Keratinocyte (primary cell): ENCODE results near the gene OR5B12. TPM values are rescaled to one million over a fixed set of nuclear protein-coding genes. Genes with fewer than 3 reads are reported as not detected.

Experiments used
- DNase-seq: peaks from one replicate; pipeline ENCODE4 v3.0.0-alpha.2; 2011; ENCODE audit warnings: low read depth, missing footprints, low spot score
- FAIRE-seq: peaks from 2 replicates; lab custom pipeline; 2011; peaks lifted over from hg19 to GRCh38; lab: Jason Lieb, UNC
- H2AFZ ChIP-seq: 2 replicates; pipeline ENCODE4 v1.6.0; 2012; ENCODE audit warnings: low read length, control low read depth, inconsistent platforms; ENCODE audit not compliant: control insufficient read depth
- H3K27ac ChIP-seq: 2 replicates; pipeline ENCODE4 v1.5.1; 2011; ENCODE audit warnings: low read length; ENCODE audit not compliant: control insufficient read depth, insufficient read depth
- H3K27me3 ChIP-seq: 3 replicates; pipeline ENCODE4 v1.6.0; 2011; ENCODE audit warnings: low read length; ENCODE audit not compliant: control insufficient read depth, insufficient read depth; ENCODE audit errors: extremely low read depth
- H3K36me3 ChIP-seq, 2 experiments: 2 replicates in 1 of 2; 3 replicates in 1 of 2; pipeline ENCODE4 v1.5.1; 2011; ENCODE audit warnings: low read length in 2 of 2, mild to moderate bottlenecking in 1 of 2; ENCODE audit not compliant: control insufficient read depth in 2 of 2, insufficient read depth in 2 of 2; ENCODE audit errors: extremely low read depth in 1 of 2
- H3K4me1 ChIP-seq: 3 replicates; pipeline ENCODE4 v1.5.1; 2011; ENCODE audit warnings: low read length; ENCODE audit not compliant: control insufficient read depth, insufficient read depth; ENCODE audit errors: extremely low read depth
- H3K4me2 ChIP-seq: 3 replicates; pipeline ENCODE4 v1.6.0; 2011; ENCODE audit warnings: low read depth, low read length; ENCODE audit not compliant: control insufficient read depth, insufficient read depth; ENCODE audit errors: extremely low read depth
- H3K4me3 ChIP-seq, 3 experiments: fragments of 200-600 bp in 1 of 3; sonication (generic) in 1 of 3; 2 replicates in 2 of 3; 3 replicates in 1 of 3; pipeline ENCODE4 v1.5.1; 2011 to 2016; ENCODE audit warnings: low read length in 3 of 3, mild to moderate bottlenecking in 3 of 3, control low read depth in 2 of 3, inconsistent platforms in 1 of 3, low read depth in 1 of 3, mixed read lengths in 1 of 3, mixed run types in 1 of 3, moderate library complexity in 1 of 3; ENCODE audit not compliant: control insufficient read depth in 2 of 3, insufficient read depth in 2 of 3; ENCODE audit errors: extremely low read depth in 1 of 3
- H3K79me2 ChIP-seq: 2 replicates; pipeline ENCODE4 v1.6.0; 2012; ENCODE audit warnings: low read length; ENCODE audit not compliant: control insufficient read depth, insufficient read depth
- H3K9ac ChIP-seq: 3 replicates; pipeline ENCODE4 v1.6.0; 2011; ENCODE audit warnings: low read length; ENCODE audit not compliant: control insufficient read depth, insufficient read depth; ENCODE audit errors: extremely low read depth
- H3K9me1 ChIP-seq: 3 replicates; pipeline ENCODE4 v1.6.0; 2011; ENCODE audit warnings: low read length; ENCODE audit not compliant: control insufficient read depth, insufficient read depth; ENCODE audit errors: extremely low read depth
- H3K9me3 ChIP-seq: 2 replicates; pipeline ENCODE4 v1.5.1; 2012; ENCODE audit warnings: low read depth, low read length; ENCODE audit not compliant: control insufficient read depth
- H4K20me1 ChIP-seq: 3 replicates; pipeline ENCODE4 v1.6.0; 2011; ENCODE audit warnings: low read length; ENCODE audit not compliant: control insufficient read depth, insufficient read depth; ENCODE audit errors: extremely low read depth
- CTCF ChIP-seq, 3 experiments: IDR thresholded peaks in 1 of 3; conservative IDR thresholded peaks in 1 of 3; optimal IDR thresholded peaks in 1 of 3; 2 replicates in 2 of 3; 3 replicates in 1 of 3; pipeline versions ENCODE3 to v1.5.1; 2011; ENCODE audit warnings: low read length in 3 of 3, mild to moderate bottlenecking in 3 of 3, moderate library complexity in 2 of 3, control low read depth in 1 of 3, inconsistent platforms in 1 of 3; ENCODE audit not compliant: insufficient read depth in 2 of 3; ENCODE audit errors: extremely low read depth in 1 of 3
- EZH2 ChIP-seq: IDR thresholded peaks from one replicate; pipeline ENCODE4 v1.6.1; 2012; ENCODE audit warnings: inconsistent platforms, mild to moderate bottlenecking, low read length, moderate library complexity
- dilution Hi-C: fragments of 300-500 bp; cut with MboI; formaldehyde crosslinking; loops from one replicate; pipeline ENCODE4 v1.7.0; 2020; ENCODE audit warnings: low sequenced_read_pairs; ENCODE audit not compliant: extremely low pct_ligation_motif_present
- polyA minus RNA-seq, 3 experiments: library from RNA; depleted of rRNA, polyadenylated mRNA; stranded (reverse); fragments of >200 nt; gene quantifications; 1 replicate in 1 of 3; 2 replicates in 1 of 3; 3 replicates in 1 of 3; pipeline ENCODE4 v1.2.3, GENCODE V29; 2011
- polyA plus RNA-seq, 5 experiments: library from polyadenylated mRNA; depleted of rRNA in 3 of 5; stranded (reverse) in 3 of 5; stranded (forward) in 1 of 5; unstranded in 1 of 5; fragments of >200 nt; gene quantifications; 1 replicate in 1 of 5; 2 replicates in 3 of 5; 3 replicates in 1 of 5; pipeline versions ENCODE4 v1.2.1 to v1.2.3, GENCODE V29; 2011 to 2012; ENCODE audit warnings: missing spikeins in 2 of 5, low read depth in 1 of 5, low replicate concordance in 1 of 5

OR5B12 gene
- polyA plus RNA-seq (not detected in 3 replicates), polyA minus RNA-seq (not detected in 3 replicates)
- not detected for polyA plus RNA-seq (2011; ENCODE audit: low read depth)
- not detected in 2 replicates for polyA plus RNA-seq (2011; cell fraction: cytosol; rRNA removed)
- polyA plus RNA-seq (2011; cell fraction: nucleus; rRNA removed), result not detected in 2 replicates
- polyA plus RNA-seq (2012; ENCODE audit: low replicate concordance), result not detected in 2 replicates
- not detected for polyA minus RNA-seq (2011; cell fraction: cytosol; rRNA and poly(A)+ RNA removed)
- 0.78 TPM in 1 of 2 replicates, not detected in the other for polyA minus RNA-seq (2011; cell fraction: nucleus; rRNA and poly(A)+ RNA removed)

- H3K4me2 ChIP-seq, result no peak within 1 kb of the TSS
- H3K4me3 ChIP-seq, result no peak within 1 kb of the TSS
- H4K20me1 ChIP-seq, result no peaks in the 10 kb centered on the region
- H3K4me1 ChIP-seq, result no peaks in the 10 kb centered on the region
- dilution Hi-C loops, result no loop called here
- no peaks in the 10 kb centered on the region for H3K79me2 ChIP-seq
- FAIRE-seq, result no peak
- H3K27ac ChIP-seq, result no peak within 1 kb of the TSS
- no peaks in the 10 kb centered on the region for H3K36me3 ChIP-seq
- no peak for DNase-seq
- no peaks in the 10 kb centered on the region for H3K9me1 ChIP-seq
- H3K9me3 ChIP-seq, result no peaks in the 10 kb centered on the region
- TF ChIP-seq CTCF (optimal IDR thresholded peaks at IDR 0.05 in 1 of 3, IDR thresholded peaks at IDR 0.05 in 1 of 3, conservative IDR thresholded peaks at IDR 0.05 in 1 of 3; ENCODE audit: extremely low read depth in 1 of 3, insufficient read depth in 2 of 3, low read length in 3 of 3) (no peak), EZH2 (no peak)
- no peak within 1 kb of the TSS for H3K9ac ChIP-seq
- peaks cover 5% of the 10 kb centered on the region for H3K27me3 ChIP-seq
- H2AFZ ChIP-seq, result no peak within 1 kb of the TSS
Observed at GRCh38 chr11:58442136-58442535, at the start of gene OR5B12. Gene OR5B12 (minus strand): TSS chr11:58442236. CDS start chr11:58440151, 2,085 bp downstream.

GRCh38 chr11:58490827-58491226 is 48.8 kb upstream of the OR5B12 start:
- no peak overlapping the region for H3K4me2 ChIP-seq
- peaks cover 3% of the 10 kb centered on the region for H3K4me1 ChIP-seq
- no peaks in the 10 kb centered on the region for H3K9me3 ChIP-seq
- no peak for FAIRE-seq
- H3K4me3 ChIP-seq, result no peak overlapping the region
- no peaks in the 10 kb centered on the region for H3K79me2 ChIP-seq
- TF ChIP-seq CTCF (optimal IDR thresholded peaks at IDR 0.05 in 1 of 3, IDR thresholded peaks at IDR 0.05 in 1 of 3, conservative IDR thresholded peaks at IDR 0.05 in 1 of 3; ENCODE audit: extremely low read depth in 1 of 3, insufficient read depth in 2 of 3, low read length in 3 of 3) (no peak), EZH2 (no peak)
- H3K9me1 ChIP-seq, result no peaks in the 10 kb centered on the region
- no peak overlapping the region for H3K9ac ChIP-seq
- H3K36me3 ChIP-seq, result no peaks in the 10 kb centered on the region
- H2AFZ ChIP-seq, result no peak overlapping the region
- DNase-seq, result no peak
- H4K20me1 ChIP-seq, result no peaks in the 10 kb centered on the region
- H3K27me3 ChIP-seq, result no peaks in the 10 kb centered on the region
- H3K27ac ChIP-seq, result no peak overlapping the region
- dilution Hi-C loops, result no loop called here
